Esophagus muscularis mucosa (tissue), 3 donors: ENCODE data around the gene DDRGK1.

ENCODE experiments used
- CTCF ChIP-seq, 3 experiments: fragments of 200-600 bp in 2 of 3; fragments of 450-650 bp in 1 of 3; sonication (generic) in 2 of 3; IDR thresholded peaks; one replicate each; pipeline ENCODE4 v1.5.1; 2017 to 2019; ENCODE audit warnings: antibody characterized with exemption in 3 of 3, mild to moderate bottlenecking in 2 of 3, moderate library complexity in 1 of 3
- POLR2AphosphoS5 ChIP-seq, 2 donors: sonication (generic); formaldehyde crosslinking; IDR thresholded peaks; one replicate each; pipeline ENCODE4 v1.6.1; 2017; ENCODE audit warnings: antibody characterized with exemption in 2 of 2

- no peak for TF ChIP-seq CTCF (IDR thresholded peaks at IDR 0.05)
- TF ChIP-seq POLR2AphosphoS5 (IDR thresholded peaks at IDR 0.05): no peak
Measured at GRCh38 chr20:3239867-3240775, 35.6 kb upstream of the DDRGK1 start.
